H1 (cell line): ENCODE measurements around the gene SLC24A3. TPM values are rescaled to one million over a fixed set of nuclear protein-coding genes. Genes with fewer than 3 reads are reported as not detected.

Experiments
- CTCF ChIA-PET: fragments of 300-600 bp; sonication (Branson Sonifier 250); formaldehyde crosslinking; loops from one replicate; lab custom pipeline; 2021; ENCODE audit not compliant: partially characterized antibody; lab: Charles Lee
- POLR2A ChIA-PET: fragments of 300-600 bp; sonication (Branson Sonifier 250); formaldehyde crosslinking; loops from one replicate; lab custom pipeline; 2021; ENCODE audit warnings: inconsistent platforms; ENCODE audit not compliant: partially characterized antibody; lab: Charles Lee
- DNase-seq, 2 experiments: peaks; one replicate each; pipeline versions ENCODE4 v3.0.0 to v3.0.0-alpha.2; 2010 to 2022; ENCODE audit warnings: low spot score in 2 of 2, low read depth in 1 of 2, mixed read lengths in 1 of 2
- FAIRE-seq: peaks from 2 replicates; lab custom pipeline; 2011; peaks lifted over from hg19 to GRCh38; lab: Jason Lieb, UNC
- H2AFZ ChIP-seq: 2 replicates; pipeline ENCODE4 v1.8.1; 2012; ENCODE audit warnings: low read length, inconsistent platforms
- H2AK5ac ChIP-seq: 2 replicates; pipeline ENCODE4 v1.6.1; 2013; ENCODE audit warnings: low read depth, low read length
- H2BK120ac ChIP-seq: replicated peaks from 2 replicates; pipeline ENCODE3; 2013; ENCODE audit warnings: low read depth, low read length, inconsistent platforms
- H2BK12ac ChIP-seq: 2 replicates; pipeline ENCODE4 v1.6.1; 2013; ENCODE audit warnings: low read depth, low read length
- H2BK15ac ChIP-seq: 2 replicates; pipeline ENCODE4 v1.6.1; 2013; ENCODE audit warnings: low read length
- H2BK20ac ChIP-seq: 2 replicates; pipeline ENCODE4 v1.6.1; 2013; ENCODE audit warnings: low read length
- H2BK5ac ChIP-seq: 2 replicates; pipeline ENCODE4 v1.6.1; 2013; ENCODE audit warnings: low read depth, low read length
- H3K14ac ChIP-seq: 2 replicates; pipeline ENCODE4 v1.6.1; 2013; ENCODE audit warnings: inconsistent platforms; ENCODE audit not compliant: insufficient read length
- H3K18ac ChIP-seq: 2 replicates; pipeline ENCODE4 v1.6.1; 2013; ENCODE audit warnings: low read length; ENCODE audit errors: extremely low read depth
- H3K23ac ChIP-seq: 2 replicates; pipeline ENCODE4 v1.6.1; 2013; ENCODE audit warnings: inconsistent platforms; ENCODE audit not compliant: insufficient read length
- H3K23me2 ChIP-seq: 2 replicates; pipeline ENCODE4 v1.6.1; 2013; ENCODE audit warnings: low read depth, low read length
- H3K27ac ChIP-seq: 2 replicates; pipeline ENCODE4 v1.6.1; 2011; ENCODE audit warnings: low read depth, low read length, inconsistent platforms
- H3K27me3 ChIP-seq, 4 experiments: replicated peaks in 1 of 4; 1 replicate in 1 of 4; 2 replicates in 3 of 4; pipeline versions ENCODE4 v1.6.1 to v1.8.1; 2011 to 2013; ENCODE audit warnings: low read length in 3 of 4, mild to moderate bottlenecking in 3 of 4, inconsistent platforms in 2 of 4, mixed read lengths in 2 of 4, moderate library complexity in 1 of 4; ENCODE audit not compliant: control insufficient read depth in 3 of 4, insufficient read depth in 3 of 4; ENCODE audit errors: extremely low read depth in 1 of 4
- H3K36me3 ChIP-seq, 4 experiments: 2 replicates each; pipeline versions ENCODE4 v1.6.1 to v1.8.1; 2011 to 2013; ENCODE audit warnings: mild to moderate bottlenecking in 4 of 4, low read length in 3 of 4, moderate library complexity in 2 of 4, control low read depth in 1 of 4, inconsistent platforms in 1 of 4; ENCODE audit not compliant: insufficient read depth in 4 of 4, control insufficient read depth in 2 of 4
- H3K4ac ChIP-seq: replicated peaks from 2 replicates; pipeline ENCODE3; 2013; ENCODE audit warnings: low read length, low read depth, mixed read lengths, inconsistent platforms; ENCODE audit not compliant: insufficient read length
- H3K4me1 ChIP-seq, 4 experiments: replicated peaks in 1 of 4; 1 replicate in 1 of 4; 2 replicates in 3 of 4; pipeline versions ENCODE4 v1.6.1 to v1.8.1; 2011 to 2013; ENCODE audit warnings: low read length in 3 of 4, inconsistent platforms in 2 of 4, mixed read lengths in 1 of 4; ENCODE audit not compliant: insufficient read depth in 4 of 4, control insufficient read depth in 3 of 4
- H3K4me2 ChIP-seq, 2 experiments: 2 replicates each; pipeline versions ENCODE4 v1.6.1 to v1.8.1; 2011 to 2013; ENCODE audit warnings: low read depth in 2 of 2, low read length in 2 of 2, control low read depth in 1 of 2, inconsistent platforms in 1 of 2, mild to moderate bottlenecking in 1 of 2; ENCODE audit not compliant: insufficient read depth in 1 of 2
- H3K4me3 ChIP-seq, 4 experiments: fragments of 200-600, 300-600 bp in 1 of 4; sonication (generic), shearing (Covaris generic), sonication (Bioruptor Twin) in 1 of 4; 2 replicates each; pipeline versions ENCODE4 v1.5.1 to v1.8.1; 2011 to 2016; ENCODE audit warnings: low read length in 4 of 4, low read depth in 3 of 4, control low read depth in 2 of 4, inconsistent platforms in 2 of 4, mild to moderate bottlenecking in 2 of 4, mixed read lengths in 1 of 4, moderate library complexity in 1 of 4; ENCODE audit not compliant: insufficient read depth in 2 of 4; ENCODE audit errors: extremely low read depth in 1 of 4
- H3K56ac ChIP-seq: replicated peaks from 2 replicates; pipeline ENCODE3; 2013; ENCODE audit warnings: low read depth, mild to moderate bottlenecking, mixed read lengths, low read length, inconsistent platforms; ENCODE audit not compliant: insufficient read length
- H3K79me1 ChIP-seq: 2 replicates; pipeline ENCODE4 v1.6.1; 2013; ENCODE audit warnings: low read depth, low read length, control low read depth
- H3K79me2 ChIP-seq, 2 experiments: 2 replicates each; pipeline versions ENCODE4 v1.6.1 to v1.8.1; 2012 to 2013; ENCODE audit warnings: low read length in 2 of 2, mild to moderate bottlenecking in 2 of 2, inconsistent platforms in 1 of 2; ENCODE audit not compliant: insufficient read depth in 2 of 2, control insufficient read depth in 1 of 2
- H3K9ac ChIP-seq, 4 experiments: replicated peaks in 1 of 4; 1 replicate in 1 of 4; 2 replicates in 3 of 4; pipeline versions ENCODE4 v1.6.1 to v1.8.1; 2011 to 2013; ENCODE audit warnings: low read depth in 3 of 4, low read length in 3 of 4, control low read depth in 2 of 4, mild to moderate bottlenecking in 2 of 4, moderate library complexity in 2 of 4, inconsistent platforms in 1 of 4; ENCODE audit errors: extremely low read depth in 1 of 4
- H3K9me3 ChIP-seq, 2 experiments: 2 replicates each; pipeline versions ENCODE4 v1.6.1 to v1.8.1; 2012 to 2013; ENCODE audit warnings: mild to moderate bottlenecking in 2 of 2, moderate library complexity in 2 of 2, control low read depth in 1 of 2, inconsistent platforms in 1 of 2, low read depth in 1 of 2, low read length in 1 of 2, mixed read lengths in 1 of 2; ENCODE audit not compliant: insufficient read depth in 2 of 2
- H4K20me1 ChIP-seq, 2 experiments: replicated peaks in 1 of 2; 2 replicates each; pipeline versions ENCODE3 to v1.8.1; 2011 to 2013; ENCODE audit warnings: inconsistent platforms in 2 of 2, low read length in 2 of 2, mild to moderate bottlenecking in 1 of 2; ENCODE audit not compliant: insufficient read depth in 2 of 2, control insufficient read depth in 1 of 2
- H4K5ac ChIP-seq: 2 replicates; pipeline ENCODE4 v1.6.1; 2013; ENCODE audit warnings: low read length, low read depth, mixed read lengths, inconsistent platforms; ENCODE audit not compliant: insufficient read length
- H4K8ac ChIP-seq: 2 replicates; pipeline ENCODE4 v1.8.0; 2013; ENCODE audit warnings: mild to moderate bottlenecking, moderate library complexity, low read length, inconsistent platforms; ENCODE audit not compliant: insufficient read depth; ENCODE audit errors: extremely low read depth
- H4K91ac ChIP-seq: replicated peaks from 2 replicates; pipeline ENCODE3; 2013; ENCODE audit warnings: low read length, mixed read lengths, inconsistent platforms; ENCODE audit not compliant: insufficient read length
- ATF3 ChIP-seq: IDR thresholded peaks from 2 replicates; pipeline ENCODE4 v1.6.1; 2011; ENCODE audit warnings: low read depth, mild to moderate bottlenecking, low read length; ENCODE audit not compliant: insufficient read depth
- BCL11A ChIP-seq, 2 experiments: IDR thresholded peaks; one replicate each; pipeline ENCODE4 v1.6.1; 2011; ENCODE audit warnings: low read depth in 2 of 2, low read length in 2 of 2, mild to moderate bottlenecking in 2 of 2
- CEBPB ChIP-seq: IDR thresholded peaks from 2 replicates; pipeline ENCODE4 v1.6.1; 2012; ENCODE audit warnings: low read depth, low read length
- CTBP2 ChIP-seq: IDR thresholded peaks from 2 replicates; pipeline ENCODE4 v1.7.0; 2011; ENCODE audit warnings: borderline replicate concordance, mild to moderate bottlenecking, moderate library complexity, mixed read lengths, low read length; ENCODE audit not compliant: insufficient read depth, insufficient read length
- EP300 ChIP-seq, 2 experiments: IDR thresholded peaks; 1 replicate in 1 of 2; 2 replicates in 1 of 2; pipeline ENCODE4 v1.6.1; 2011 to 2012; ENCODE audit warnings: low read depth in 2 of 2, low read length in 2 of 2, mild to moderate bottlenecking in 2 of 2, borderline replicate concordance in 1 of 2, inconsistent platforms in 1 of 2, moderate library complexity in 1 of 2
- HDAC2 ChIP-seq, 2 experiments: fragments of 300-600 bp in 1 of 2; sonication (generic) in 1 of 2; IDR thresholded peaks; 2 replicates each; pipeline ENCODE4 v1.6.1; 2011 to 2012; ENCODE audit warnings: low read depth in 2 of 2, low read length in 2 of 2, mild to moderate bottlenecking in 2 of 2, moderate library complexity in 2 of 2, borderline replicate concordance in 1 of 2, inconsistent platforms in 1 of 2
- PHF8 ChIP-seq: fragments of 200-600 bp; sonication (generic); conservative IDR thresholded peaks from 2 replicates; pipeline ENCODE4 v1.7.1; 2012; ENCODE audit warnings: low read depth, mild to moderate bottlenecking, inconsistent platforms, low read length, moderate library complexity
- SIRT6 ChIP-seq: IDR thresholded peaks from one replicate; pipeline ENCODE4 v1.7.1; 2012; ENCODE audit warnings: low read length, inconsistent platforms
- TAF7 ChIP-seq: optimal IDR thresholded peaks from 2 replicates; pipeline ENCODE3; 2011; ENCODE audit warnings: low read depth, mild to moderate bottlenecking, inconsistent platforms, low read length, moderate library complexity, borderline replicate concordance
- TCF12 ChIP-seq: IDR thresholded peaks from 2 replicates; pipeline ENCODE4 v1.6.1; 2011; ENCODE audit warnings: low read depth, mild to moderate bottlenecking, low read length
- YY1 ChIP-seq: IDR thresholded peaks from 2 replicates; pipeline ENCODE4 v1.6.1; 2011; ENCODE audit warnings: low read depth, mild to moderate bottlenecking, low read length
- WGBS, 2 experiments: shearing (Covaris generic) in 1 of 2; methylation state at CpG; one replicate each; pipeline versions ENCODE4 v1.1.6 to v1.1.7; 2013 to 2015; ENCODE audit warnings: low lambda C conversion rate in 2 of 2, mixed read lengths in 2 of 2, inconsistent platforms in 1 of 2, low coverage in 1 of 2, missing lambda C conversion rate in 1 of 2; ENCODE audit not compliant: insufficient replicate concordance in 2 of 2, insufficient coverage in 1 of 2, insufficient read length in 1 of 2; ENCODE audit errors: extremely low coverage in 1 of 2, missing lambda C conversion rate in 1 of 2; 5-methylcytosine and 5-hydroxymethylcytosine counted together
- polyA plus RNA-seq, 7 experiments: library from polyadenylated mRNA; depleted of rRNA in 3 of 7; stranded (reverse) in 5 of 7; unstranded in 2 of 7; fragments of >200 nt in 5 of 7; fragments of 200-250 nt in 2 of 7; gene quantifications; 1 replicate in 5 of 7; 2 replicates in 1 of 7; 4 replicates in 1 of 7; pipeline versions ENCODE4 v1.2.1 to v1.2.3, GENCODE V29; 2011 to 2013; ENCODE audit warnings: missing spikeins in 2 of 7, mixed read lengths in 2 of 7
- total RNA-seq: library from RNA; stranded (reverse); fragmentation: NEBNext Ultra II Directional; extraction: Animal tissue kit (Norgen Biotek cat#: 25700); gene quantifications from 2 replicates; pipeline ENCODE4 v1.2.1, GENCODE V29; 2021
- TF ChIP-seq, protein P1 (sequence below): IDR thresholded peaks from 2 replicates; pipeline ENCODE4 v1.6.1; 2011; ENCODE audit warnings: low read length, improper control_type of control experiment

Gene SLC24A3
- total and polyA plus RNA-seq, 2 of the 8 experiments (the other 6 are each of a cell fraction or from before 2014, with no cell fraction given) = 4.5 to 6.3 TPM

GRCh38 chr20:19658137-19658536 lies 445.7 kb downstream of the SLC24A3 start:
- H2AK5ac ChIP-seq = no peak overlapping the region
- H3K36me3 ChIP-seq = no peaks in the 10 kb centered on the region
- no peak overlapping the region for H2BK20ac ChIP-seq
- H3K27me3 ChIP-seq = no peaks in the 10 kb centered on the region
- no peak overlapping the region for H4K91ac ChIP-seq
- H3K4ac ChIP-seq = no peak overlapping the region
- H3K56ac ChIP-seq = no peak overlapping the region
- no peak overlapping the region for H2BK5ac ChIP-seq
- no peak overlapping the region for H4K5ac ChIP-seq
- H2BK15ac ChIP-seq = no peak overlapping the region
- peaks cover 0 to 9% (median 2%) of the 10 kb centered on the region in 4 experiments; a peak in 3 of 7 replicates for H3K4me1 ChIP-seq
- no peak overlapping the region for H3K27ac ChIP-seq
- H3K23me2 ChIP-seq = no peaks in the 10 kb centered on the region; the same call in 1 of the 2 replicates
- WGBS, 2 experiments = 92% methylated on average over 15 of the region's 15 CpGs; no CpG with 5 or more reads in 1 of the 2 experiments
- H3K4me3 ChIP-seq = no peak overlapping the region
- ChIA-PET CTCF (interaction anchor here (9.5 kb wide), 1 partner anchor 28 kb away, joined by 85 read pairs; no protein-coding TSS in a partner anchor), POLR2A (no interaction called here)
- H4K20me1 ChIP-seq = no peaks in the 10 kb centered on the region
- no peak overlapping the region; the same call in 1 of the 2 replicates for H4K8ac ChIP-seq
- no peak overlapping the region for H3K23ac ChIP-seq
- no peak overlapping the region for H2AFZ ChIP-seq
- DNase-seq = no peak
- H2BK120ac ChIP-seq = no peak overlapping the region
- H2BK12ac ChIP-seq = no peak overlapping the region
- no peaks in the 10 kb centered on the region for H3K79me1 ChIP-seq
- FAIRE-seq = no peak
- H3K79me2 ChIP-seq = no peaks in the 10 kb centered on the region
- H3K18ac ChIP-seq = no peak overlapping the region
- H3K4me2 ChIP-seq = no peak overlapping the region
- no peak overlapping the region for H3K14ac ChIP-seq
- no peak overlapping the region for H3K9ac ChIP-seq
- H3K9me3 ChIP-seq = no peaks in the 10 kb centered on the region
- no peak for TF ChIP-seq HDAC2 (IDR thresholded peaks at IDR 0.05; ENCODE audit: borderline replicate concordance in 1 of 2, low read depth in 2 of 2, low read length in 2 of 2)
- TF ChIP-seq CTBP2 = no peak
- no peak for TF ChIP-seq SIRT6
- TF ChIP-seq TAF7 = no peak
- no peak for TF ChIP-seq CEBPB
- no peak for TF ChIP-seq ATF3
- no peak for TF ChIP-seq EP300 (IDR thresholded peaks at IDR 0.05; ENCODE audit: borderline replicate concordance in 1 of 2, low read depth in 2 of 2, low read length in 2 of 2)
- TF ChIP-seq, protein P1, sequence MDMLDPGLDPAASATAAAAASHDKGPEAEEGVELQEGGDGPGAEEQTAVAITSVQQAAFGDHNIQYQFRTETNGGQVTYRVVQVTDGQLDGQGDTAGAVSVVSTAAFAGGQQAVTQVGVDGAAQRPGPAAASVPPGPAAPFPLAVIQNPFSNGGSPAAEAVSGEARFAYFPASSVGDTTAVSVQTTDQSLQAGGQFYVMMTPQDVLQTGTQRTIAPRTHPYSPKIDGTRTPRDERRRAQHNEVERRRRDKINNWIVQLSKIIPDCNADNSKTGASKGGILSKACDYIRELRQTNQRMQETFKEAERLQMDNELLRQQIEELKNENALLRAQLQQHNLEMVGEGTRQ = no peak
- TF ChIP-seq PHF8 = no peak
- no peak for TF ChIP-seq BCL11A (IDR thresholded peaks at IDR 0.05; ENCODE audit: low read depth in 2 of 2, low read length in 2 of 2)
- no peak for TF ChIP-seq TCF12
- no peak for TF ChIP-seq YY1
